Esophagus squamous epithelium (tissue), 5 donors: Measurements from ENCODE around the gene ACSS2. TPM values are rescaled to one million over a fixed set of nuclear protein-coding genes. Genes with fewer than 3 reads are reported as not detected.

Source experiments
- DNase-seq: peaks from one replicate; lab custom pipeline; 2025; lab: John Stamatoyannopoulos, UW
- H3K27ac ChIP-seq, 4 donors: fragments of 200-600 bp; sonication (generic); one replicate each; pipeline ENCODE4 v1.5.1; 2016 to 2019; ENCODE audit warnings: mild to moderate bottlenecking in 1 of 4
- H3K27me3 ChIP-seq, 4 donors: fragments of 200-600 bp; sonication (generic); 1 replicate in 3 of 4; 2 replicates in 1 of 4; pipeline versions ENCODE4 v1.5.1 to v1.6.0; 2017 to 2021; ENCODE audit warnings: antibody characterized with exemption in 1 of 4
- H3K36me3 ChIP-seq, 3 donors: fragments of 200-600 bp; sonication (generic); one replicate each; pipeline ENCODE4 v1.5.1; 2016 to 2019
- H3K4me1 ChIP-seq, 3 donors: fragments of 200-600 bp; sonication (generic); one replicate each; pipeline ENCODE4 v1.5.1; 2017 to 2019
- H3K4me3 ChIP-seq, 4 donors: fragments of 200-600 bp; sonication (generic); 1 replicate in 3 of 4; 2 replicates in 1 of 4; pipeline ENCODE4 v1.5.1; 2016 to 2019; ENCODE audit warnings: mild to moderate bottlenecking in 2 of 4, moderate library complexity in 1 of 4
- H3K9me3 ChIP-seq, 3 donors: fragments of 200-600 bp; sonication (generic); one replicate each; pipeline ENCODE4 v1.5.1; 2016 to 2019
- POLR2A ChIP-seq, 4 donors: fragments of 450-650 bp; IDR thresholded peaks; one replicate each; pipeline ENCODE4 v1.6.1; 2017; ENCODE audit warnings: antibody characterized with exemption in 4 of 4, mild to moderate bottlenecking in 4 of 4, moderate library complexity in 3 of 4
- WGBS, 2 donors: methylation state at CpG; one replicate each; pipeline ENCODE4 v1.1.5; 2018; 5-methylcytosine and 5-hydroxymethylcytosine counted together
- intact Hi-C: fragments of 100-400 bp; cut with DNase I; formaldehyde crosslinking; loops from one replicate; pipeline ENCODE4 v1.15.0; 2022
- total RNA-seq, 4 donors: library from RNA; depleted of rRNA; stranded (reverse); fragments of >200 nt; gene quantifications; one replicate each; pipeline ENCODE4 v1.1.0, GENCODE V29; 2016
- TF ChIP-seq, protein P1 (sequence below), 6 experiments: fragments of 450-650 bp in 4 of 6; fragments of 200-600 bp in 2 of 6; sonication (generic) in 2 of 6; IDR thresholded peaks; one replicate each; pipeline ENCODE4 v1.5.1; 2016 to 2019; ENCODE audit warnings: antibody characterized with exemption in 6 of 6, mild to moderate bottlenecking in 4 of 6, moderate library complexity in 4 of 6
- donor health status: DM: yes; HTN: yes; CAD: no.

Gene ACSS2
- total RNA-seq, 4 donors from 2014 or later = 29.5 to 69.1 (median 43.6) TPM

DNA sequence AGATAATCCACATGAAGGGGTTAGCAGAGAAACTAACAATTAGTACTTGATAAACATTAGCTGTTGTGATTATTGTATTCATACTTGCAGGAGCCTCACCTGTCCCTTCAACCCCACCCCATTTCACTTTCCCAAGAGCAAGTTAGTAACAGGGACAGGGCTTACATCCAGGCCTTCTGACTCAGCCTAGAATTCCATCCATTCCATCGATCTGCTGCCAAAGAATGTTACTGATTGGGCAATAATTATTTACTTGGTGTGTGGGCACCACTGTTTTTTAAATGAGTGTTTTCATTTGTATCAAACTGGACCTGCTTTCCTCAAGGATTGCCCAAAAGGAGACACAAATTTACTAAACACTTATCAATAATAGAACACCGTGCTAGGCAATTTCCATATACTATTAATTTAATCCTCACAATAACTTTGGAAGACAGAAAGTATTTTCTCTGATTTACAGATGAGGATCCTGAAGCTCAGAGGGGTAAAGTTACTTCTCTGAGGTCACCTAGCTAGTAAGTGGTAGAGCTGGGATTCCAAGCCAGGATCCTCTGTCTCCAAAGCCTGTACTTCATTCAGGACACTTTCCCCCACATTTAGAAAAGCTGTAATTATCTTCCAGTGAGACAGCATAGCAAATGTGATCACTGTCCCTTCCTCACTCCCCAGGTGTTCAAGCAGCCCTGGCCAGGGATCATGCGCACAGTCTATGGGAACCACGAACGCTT lies 46.4 kb downstream of the ACSS2 start:
- no peak for TF ChIP-seq POLR2A (IDR thresholded peaks at IDR 0.05)
- TF ChIP-seq, protein P1, sequence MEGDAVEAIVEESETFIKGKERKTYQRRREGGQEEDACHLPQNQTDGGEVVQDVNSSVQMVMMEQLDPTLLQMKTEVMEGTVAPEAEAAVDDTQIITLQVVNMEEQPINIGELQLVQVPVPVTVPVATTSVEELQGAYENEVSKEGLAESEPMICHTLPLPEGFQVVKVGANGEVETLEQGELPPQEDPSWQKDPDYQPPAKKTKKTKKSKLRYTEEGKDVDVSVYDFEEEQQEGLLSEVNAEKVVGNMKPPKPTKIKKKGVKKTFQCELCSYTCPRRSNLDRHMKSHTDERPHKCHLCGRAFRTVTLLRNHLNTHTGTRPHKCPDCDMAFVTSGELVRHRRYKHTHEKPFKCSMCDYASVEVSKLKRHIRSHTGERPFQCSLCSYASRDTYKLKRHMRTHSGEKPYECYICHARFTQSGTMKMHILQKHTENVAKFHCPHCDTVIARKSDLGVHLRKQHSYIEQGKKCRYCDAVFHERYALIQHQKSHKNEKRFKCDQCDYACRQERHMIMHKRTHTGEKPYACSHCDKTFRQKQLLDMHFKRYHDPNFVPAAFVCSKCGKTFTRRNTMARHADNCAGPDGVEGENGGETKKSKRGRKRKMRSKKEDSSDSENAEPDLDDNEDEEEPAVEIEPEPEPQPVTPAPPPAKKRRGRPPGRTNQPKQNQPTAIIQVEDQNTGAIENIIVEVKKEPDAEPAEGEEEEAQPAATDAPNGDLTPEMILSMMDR (IDR thresholded peaks at IDR 0.05) = no peak
- Histone ChIP-seq H3K9me3 (no peaks in the 10 kb centered on the region), H3K4me3 (no peak overlapping the region), H3K27me3 (no peaks in the 10 kb centered on the region), H3K4me1 (peaks cover 0 to 25% (median 14%) of the 10 kb centered on the region in 3 donors), H3K27ac (peak overlapping the region; percentile 41 to 76 (median 70)), H3K36me3 (peaks cover 0 to 87% (median 28%) of the 10 kb centered on the region in 3 donors)
- no peak for DNase-seq
- intact Hi-C loops = no loop called here
- WGBS, 2 donors = 71 to 76% methylated on average over 5 of the region's 5 CpGs

DNA sequence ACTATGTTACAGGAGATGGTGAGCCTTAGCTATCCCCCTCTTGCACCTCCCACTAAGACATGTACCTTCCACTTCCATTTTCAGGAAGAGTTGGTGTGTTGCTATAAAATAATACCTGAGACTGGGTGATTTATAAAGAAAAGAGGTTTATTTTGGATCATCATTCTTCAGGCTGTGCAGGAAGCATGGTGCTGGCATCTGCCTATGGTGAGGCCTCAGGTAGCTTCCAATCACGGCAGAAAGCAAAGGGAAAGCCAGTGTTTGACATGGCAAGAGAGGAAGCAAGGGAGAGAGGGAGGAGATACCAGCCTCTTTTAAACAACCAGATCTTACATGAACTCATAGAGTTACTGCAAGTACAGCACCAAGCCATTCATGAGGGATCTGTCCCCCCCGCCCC lies 47.0 kb downstream of the ACSS2 start:
- no peak for TF ChIP-seq POLR2A (IDR thresholded peaks at IDR 0.05)
- TF ChIP-seq, protein P1 (IDR thresholded peaks at IDR 0.05) = no peak
- H3K4me1 ChIP-seq = peaks cover 0 to 25% (median 14%) of the 10 kb centered on the region in 3 donors
- peaks cover 0 to 87% (median 31%) of the 10 kb centered on the region in 3 donors for H3K36me3 ChIP-seq
- WGBS, 2 donors = 94 to 100% methylated on average over 1 to 2 of the region's 2 CpGs
- no peak for DNase-seq
- intact Hi-C loops = no loop called here
- peak overlapping the region in 3 of 4 donors; percentile 53 to 76 (median 68) for H3K27ac ChIP-seq
- H3K9me3 ChIP-seq = no peaks in the 10 kb centered on the region
- no peak overlapping the region for H3K4me3 ChIP-seq
- H3K27me3 ChIP-seq = no peaks in the 10 kb centered on the region

DNA sequence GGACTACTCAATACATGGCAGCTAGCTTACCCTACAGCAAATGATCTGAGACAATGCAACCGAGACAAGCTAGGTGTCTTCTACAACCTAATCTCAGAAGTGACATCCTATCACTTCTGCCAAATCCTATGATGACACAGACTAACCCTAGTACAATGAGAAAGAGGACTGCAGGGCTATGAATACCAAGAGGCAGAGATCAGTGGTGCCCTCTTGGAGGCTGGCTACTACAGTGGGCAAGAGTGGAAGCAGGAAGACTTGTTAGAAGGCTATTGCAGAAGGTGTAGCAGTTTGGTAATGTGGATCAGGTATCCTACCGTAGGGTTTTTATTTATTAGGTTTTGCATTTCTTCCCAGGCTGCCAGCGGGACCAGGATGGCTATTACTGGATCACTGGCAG lies 48.9 kb downstream of the ACSS2 start:
- H3K27me3 ChIP-seq = no peaks in the 10 kb centered on the region
- DNase-seq = no peak
- no peaks in the 10 kb centered on the region for H3K9me3 ChIP-seq
- intact Hi-C loops = no loop called here
- 94 to 95% methylated on average over 2 to 3 of the region's 3 CpGs for WGBS, 2 donors
- peaks cover 6 to 91% (median 43%) of the 10 kb centered on the region in 3 donors for H3K36me3 ChIP-seq
- no peak overlapping the region for H3K27ac ChIP-seq
- no peak for TF ChIP-seq POLR2A (IDR thresholded peaks at IDR 0.05)
- TF ChIP-seq, protein P1 (IDR thresholded peaks at IDR 0.05) = no peak
- H3K4me3 ChIP-seq = no peak overlapping the region
- H3K4me1 ChIP-seq = peaks cover 0 to 25% (median 14%) of the 10 kb centered on the region in 3 donors

DNA sequence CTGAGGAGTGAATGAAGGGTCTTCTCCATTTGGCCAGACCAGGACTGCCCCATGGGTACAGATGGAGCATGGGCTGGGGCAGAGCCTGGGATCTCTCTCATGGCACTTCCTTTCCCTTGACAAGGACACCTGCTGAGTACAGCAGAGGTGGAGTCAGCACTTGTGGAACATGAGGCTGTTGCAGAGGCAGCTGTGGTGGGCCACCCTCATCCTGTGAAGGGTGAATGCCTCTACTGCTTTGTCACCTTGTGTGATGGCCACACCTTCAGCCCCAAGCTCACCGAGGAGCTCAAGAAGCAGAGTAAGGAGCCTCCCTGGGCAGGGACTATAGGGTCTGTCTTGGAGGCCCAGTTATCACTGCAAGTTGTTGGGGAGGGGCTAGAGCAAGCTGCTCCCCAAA lies 49.6 kb downstream of the ACSS2 start:
- Histone ChIP-seq H3K27me3 (no peaks in the 10 kb centered on the region), H3K27ac (no peak overlapping the region), H3K36me3 (peaks cover 6 to 91% (median 40%) of the 10 kb centered on the region in 3 donors), H3K4me1 (peaks cover 0 to 25% (median 14%) of the 10 kb centered on the region in 3 donors), H3K9me3 (no peaks in the 10 kb centered on the region), H3K4me3 (no peak overlapping the region)
- WGBS, 2 donors = 100% methylated on average over 1 of the region's 1 CpG; no CpG with 5 or more reads in 1 of the 2 donors
- DNase-seq = no peak
- TF ChIP-seq, protein P1 (IDR thresholded peaks at IDR 0.05) = no peak
- no peak for TF ChIP-seq POLR2A (IDR thresholded peaks at IDR 0.05)
- intact Hi-C loops = no loop called here

DNA sequence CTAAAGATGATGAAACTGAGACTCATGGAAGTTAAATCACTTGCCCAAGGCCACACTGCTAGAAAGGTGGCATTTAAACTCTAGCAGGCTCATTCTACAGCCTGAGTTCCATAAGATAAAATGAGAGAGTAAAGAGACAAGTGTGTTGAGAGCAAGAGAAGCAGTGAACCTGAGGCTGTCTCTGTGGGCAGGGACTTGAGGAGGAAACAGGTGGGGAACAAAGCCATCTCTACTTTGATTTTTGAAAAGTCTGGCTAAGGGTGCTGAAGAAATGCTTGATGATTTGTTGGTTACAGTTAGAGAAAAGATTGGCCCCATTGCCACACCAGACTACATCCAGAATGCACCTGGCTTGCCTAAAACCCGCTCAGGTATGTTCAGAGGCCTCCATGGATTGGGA lies 50.2 kb downstream of the ACSS2 start:
- H3K27me3 ChIP-seq = no peaks in the 10 kb centered on the region
- peaks cover 6 to 91% (median 38%) of the 10 kb centered on the region in 3 donors for H3K36me3 ChIP-seq
- no peak for DNase-seq
- peaks cover 0 to 20% (median 14%) of the 10 kb centered on the region in 3 donors for H3K4me1 ChIP-seq
- H3K9me3 ChIP-seq = no peaks in the 10 kb centered on the region
- WGBS, 2 donors = 100% methylated on average over 1 of the region's 1 CpG
- TF ChIP-seq POLR2A (IDR thresholded peaks at IDR 0.05) = no peak
- TF ChIP-seq, protein P1 (IDR thresholded peaks at IDR 0.05) = no peak
- intact Hi-C loops = no loop called here
- no peak overlapping the region for H3K4me3 ChIP-seq
- H3K27ac ChIP-seq = no peak overlapping the region
